22Rv1 (cell line): Measurements from ENCODE around the gene KIAA0232.

Experiments used
- H3K27ac ChIP-seq: fragments of 450-650 bp; 2 replicates; pipeline ENCODE4 v1.5.1; 2017
- ZFX ChIP-seq: fragments of 450-650 bp; IDR thresholded peaks from 2 replicates; pipeline ENCODE4 v1.6.1; 2017; ENCODE audit warnings: antibody characterized with exemption, borderline replicate concordance
- TF ChIP-seq, protein P1 (sequence below): fragments of 450-650 bp; IDR thresholded peaks from 2 replicates; pipeline ENCODE4 v1.5.1; 2017; ENCODE audit warnings: mild to moderate bottlenecking

Gene KIAA0232

DNA sequence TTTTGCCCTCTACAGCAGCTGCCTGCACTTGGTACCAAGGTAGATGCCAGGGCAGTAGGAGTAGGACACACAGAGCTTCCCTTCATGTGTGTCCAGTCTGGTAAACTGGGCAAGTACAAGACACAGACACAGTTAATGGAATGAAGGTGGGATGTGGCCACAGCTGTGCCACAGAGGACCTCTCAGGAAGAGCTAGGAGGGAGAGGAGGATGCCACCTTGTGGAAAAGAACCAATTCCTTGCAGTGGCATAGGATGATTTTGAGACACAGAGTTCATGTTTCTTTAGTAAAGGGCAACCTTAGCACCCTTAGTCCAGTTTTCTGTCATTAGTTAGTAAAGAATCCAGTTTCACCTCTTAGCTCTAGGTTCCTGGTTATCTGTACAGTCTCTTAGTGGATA is 90.8 kb downstream of the KIAA0232 start:
- TF ChIP-seq, protein P1, sequence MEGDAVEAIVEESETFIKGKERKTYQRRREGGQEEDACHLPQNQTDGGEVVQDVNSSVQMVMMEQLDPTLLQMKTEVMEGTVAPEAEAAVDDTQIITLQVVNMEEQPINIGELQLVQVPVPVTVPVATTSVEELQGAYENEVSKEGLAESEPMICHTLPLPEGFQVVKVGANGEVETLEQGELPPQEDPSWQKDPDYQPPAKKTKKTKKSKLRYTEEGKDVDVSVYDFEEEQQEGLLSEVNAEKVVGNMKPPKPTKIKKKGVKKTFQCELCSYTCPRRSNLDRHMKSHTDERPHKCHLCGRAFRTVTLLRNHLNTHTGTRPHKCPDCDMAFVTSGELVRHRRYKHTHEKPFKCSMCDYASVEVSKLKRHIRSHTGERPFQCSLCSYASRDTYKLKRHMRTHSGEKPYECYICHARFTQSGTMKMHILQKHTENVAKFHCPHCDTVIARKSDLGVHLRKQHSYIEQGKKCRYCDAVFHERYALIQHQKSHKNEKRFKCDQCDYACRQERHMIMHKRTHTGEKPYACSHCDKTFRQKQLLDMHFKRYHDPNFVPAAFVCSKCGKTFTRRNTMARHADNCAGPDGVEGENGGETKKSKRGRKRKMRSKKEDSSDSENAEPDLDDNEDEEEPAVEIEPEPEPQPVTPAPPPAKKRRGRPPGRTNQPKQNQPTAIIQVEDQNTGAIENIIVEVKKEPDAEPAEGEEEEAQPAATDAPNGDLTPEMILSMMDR = no peak
- TF ChIP-seq ZFX = no peak

DNA sequence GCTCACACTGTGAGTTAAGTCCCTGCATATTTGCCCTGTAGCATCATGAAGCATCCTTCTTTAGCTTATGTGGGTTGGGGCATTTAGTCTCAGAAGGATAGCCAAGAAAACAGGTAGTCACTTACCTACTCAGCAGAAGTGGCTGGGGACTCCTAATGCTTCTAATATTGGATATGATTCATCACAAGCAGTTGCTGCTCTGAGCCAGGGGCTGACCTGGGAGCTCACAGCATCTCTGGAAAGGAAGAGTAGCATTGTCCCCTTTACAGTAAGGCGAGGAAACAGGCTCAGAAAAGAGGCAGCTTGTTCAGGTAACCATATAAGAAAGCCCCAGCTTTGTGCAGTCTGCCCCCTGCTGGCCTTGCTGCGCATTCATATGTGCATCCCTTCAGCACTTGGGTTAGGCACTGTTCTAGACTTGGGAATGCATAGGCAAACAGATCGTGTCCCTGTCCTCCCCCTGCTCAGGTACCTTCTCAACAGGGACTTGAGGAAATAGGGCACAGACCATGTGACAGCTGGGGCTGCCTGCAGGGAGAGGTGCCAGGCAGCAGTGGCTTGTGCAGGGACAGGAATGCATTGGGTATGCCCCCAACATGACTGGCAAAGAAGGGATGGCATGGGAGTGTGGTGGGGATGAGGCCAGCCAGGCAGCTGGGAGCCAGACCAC is 91.4 kb downstream of the KIAA0232 start:
- TF ChIP-seq ZFX = no peak
- TF ChIP-seq, protein P1 = peak; percentile 90
- no peak overlapping the region for H3K27ac ChIP-seq

More for the DNA sequence above, 90.8 kb downstream of the KIAA0232 start:
- no peak overlapping the region for H3K27ac ChIP-seq

DNA sequence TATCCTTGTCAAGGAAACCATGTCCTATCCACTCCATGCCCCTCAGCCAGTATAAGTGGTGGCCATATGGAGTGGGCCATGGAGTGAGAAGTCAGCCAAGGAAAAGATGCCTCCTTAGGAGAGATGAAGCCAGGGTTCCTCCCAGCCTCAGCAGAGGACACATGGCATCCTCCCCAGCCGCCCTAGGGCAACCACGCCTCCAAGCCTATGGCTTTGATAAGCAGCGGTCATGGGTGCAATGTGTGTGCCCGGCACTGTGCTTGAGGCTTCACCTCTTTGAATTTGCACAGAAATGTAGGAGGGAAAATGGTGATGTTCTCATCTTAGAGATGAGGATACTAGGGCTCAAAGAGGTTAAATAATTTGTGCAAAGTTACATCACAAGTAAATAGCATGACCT is 92.5 kb downstream of the KIAA0232 start:
- no peak for TF ChIP-seq ZFX
- TF ChIP-seq, protein P1 = no peak
- no peak overlapping the region for H3K27ac ChIP-seq

DNA sequence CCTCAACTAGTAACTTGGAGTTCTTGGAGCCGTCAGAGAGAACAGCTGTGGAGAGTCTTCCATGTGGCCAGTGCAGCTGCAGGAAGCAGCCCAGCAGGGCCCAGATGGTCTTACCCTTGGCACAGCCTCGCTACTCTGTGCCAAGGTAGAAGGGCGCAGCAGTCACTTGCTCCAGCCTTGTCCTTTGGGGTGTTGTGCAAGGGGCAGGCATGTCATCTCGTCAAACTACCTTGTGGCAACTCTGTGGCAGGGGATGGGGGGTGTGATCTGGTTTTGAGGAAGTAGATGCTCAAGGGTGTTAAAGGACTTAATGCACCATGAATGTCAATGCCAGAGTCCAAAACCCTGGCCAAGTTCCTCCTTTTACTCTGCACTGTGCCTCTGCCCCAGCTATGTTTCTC is 92.9 kb downstream of the KIAA0232 start:
- TF ChIP-seq ZFX = no peak
- TF ChIP-seq, protein P1 = no peak
- no peak overlapping the region for H3K27ac ChIP-seq

DNA sequence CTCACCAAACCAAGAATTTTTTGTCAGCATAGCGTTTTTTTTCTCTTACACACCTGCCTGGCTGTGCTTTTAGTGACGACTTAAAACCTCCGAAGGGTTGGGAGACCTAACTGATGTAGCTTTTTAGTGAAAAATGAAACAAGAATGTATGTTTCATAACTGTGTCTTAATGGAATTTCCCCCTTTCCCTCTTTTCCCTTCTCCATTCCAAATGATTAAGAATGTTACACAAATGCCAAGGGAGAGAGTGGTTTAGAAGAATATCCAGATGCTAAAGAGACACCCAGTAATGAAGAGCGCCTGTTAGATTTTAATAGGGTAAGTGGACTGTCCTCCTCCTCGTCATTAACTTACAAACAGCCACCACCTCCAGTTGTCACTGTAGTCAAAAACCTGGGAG is 93.9 kb downstream of the KIAA0232 start:
- TF ChIP-seq, protein P1 = no peak
- no peak for TF ChIP-seq ZFX
- no peak overlapping the region for H3K27ac ChIP-seq

DNA sequence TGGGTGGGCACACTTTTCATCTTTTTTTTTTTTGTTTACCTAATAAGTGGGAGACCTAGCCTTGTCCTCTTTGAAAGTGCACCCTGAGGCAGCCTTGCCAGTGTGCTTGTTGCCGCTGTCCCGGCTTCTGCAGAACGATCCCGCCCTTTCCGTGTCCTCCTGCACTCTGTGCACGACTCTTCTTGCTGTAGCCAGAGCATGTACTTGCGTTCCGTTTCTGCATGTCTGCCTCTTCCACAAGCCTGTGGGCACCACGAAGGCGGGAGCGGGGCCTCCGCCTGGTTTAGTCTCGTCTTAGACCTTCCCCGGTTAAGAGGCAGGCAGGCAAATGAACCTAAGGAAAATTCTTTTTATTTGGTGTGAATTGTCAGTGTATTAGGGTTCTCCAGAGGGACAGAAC is 94.5 kb downstream of the KIAA0232 start:
- no peak for TF ChIP-seq ZFX
- TF ChIP-seq, protein P1 = no peak
- H3K27ac ChIP-seq = no peak overlapping the region

DNA sequence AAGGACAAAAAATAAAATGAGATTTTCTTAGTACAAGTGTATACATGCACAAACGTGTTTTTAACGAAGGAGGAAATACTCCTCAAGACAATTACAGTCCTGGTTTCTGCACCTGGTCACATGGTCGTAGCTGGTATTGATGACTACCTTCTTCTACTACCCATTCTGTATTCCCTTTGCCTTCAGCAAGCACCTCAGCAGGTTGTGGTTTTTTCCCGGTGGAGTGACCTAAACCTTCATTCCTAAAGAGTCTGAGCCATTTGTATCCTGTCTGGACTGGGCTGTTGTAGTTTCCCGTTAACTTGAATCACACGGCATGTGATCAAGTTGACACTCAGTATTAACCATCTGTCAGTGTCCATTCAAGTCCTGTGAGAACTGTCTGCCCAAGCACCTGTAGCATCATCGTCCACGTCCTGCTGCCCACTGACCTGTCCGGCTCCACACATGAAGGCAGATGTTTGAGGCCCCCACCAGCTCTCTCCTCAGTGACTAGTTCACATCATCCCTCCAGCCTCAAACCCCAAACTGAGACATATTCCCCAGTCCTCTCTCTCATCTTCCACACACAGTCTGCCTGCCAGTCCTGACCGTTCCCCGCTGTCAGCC is 96.0 kb downstream of the KIAA0232 start:
- no peak for TF ChIP-seq ZFX
- TF ChIP-seq, protein P1 = no peak
- H3K27ac ChIP-seq = no peak overlapping the region
